Measurements from ENCODE around the gene PES1.
"Not testable (repeated sequence)": the region's sequence is repeated elsewhere in the genome, so short reads cannot be mapped to it uniquely, and the experiment has no call there.

Gene PES1

DNA sequence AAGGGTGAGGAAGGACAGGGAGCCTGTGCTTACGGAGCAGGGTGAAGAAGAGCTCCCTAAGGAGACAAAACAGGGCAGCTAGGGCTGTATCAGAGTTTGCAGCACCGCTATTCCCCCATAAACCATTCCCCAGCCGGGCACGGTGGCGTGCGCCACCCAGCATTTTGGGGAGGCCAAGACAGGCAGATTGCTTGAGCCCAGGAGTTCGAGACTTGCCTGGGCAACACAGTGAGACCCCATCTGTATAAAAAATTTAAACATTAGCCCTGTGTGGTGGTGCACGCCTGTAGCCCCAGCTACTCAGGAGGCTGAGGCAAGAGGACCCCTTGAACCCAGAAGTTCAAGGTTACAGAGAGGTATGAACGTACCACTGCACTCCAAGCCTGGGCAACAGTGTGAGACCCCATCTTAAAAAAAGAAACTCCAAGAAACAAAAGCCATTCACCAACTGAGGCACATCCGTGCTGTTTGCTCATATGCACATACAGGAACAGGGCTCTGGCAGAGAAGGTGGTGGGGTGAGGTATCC is 22.0 kb downstream of the PES1 start:
- H3K27ac Mint-ChIP-seq = no peak overlapping the region
- no peak overlapping the region for H3K4me3 Mint-ChIP-seq
- TF ChIP-seq, protein P1, sequence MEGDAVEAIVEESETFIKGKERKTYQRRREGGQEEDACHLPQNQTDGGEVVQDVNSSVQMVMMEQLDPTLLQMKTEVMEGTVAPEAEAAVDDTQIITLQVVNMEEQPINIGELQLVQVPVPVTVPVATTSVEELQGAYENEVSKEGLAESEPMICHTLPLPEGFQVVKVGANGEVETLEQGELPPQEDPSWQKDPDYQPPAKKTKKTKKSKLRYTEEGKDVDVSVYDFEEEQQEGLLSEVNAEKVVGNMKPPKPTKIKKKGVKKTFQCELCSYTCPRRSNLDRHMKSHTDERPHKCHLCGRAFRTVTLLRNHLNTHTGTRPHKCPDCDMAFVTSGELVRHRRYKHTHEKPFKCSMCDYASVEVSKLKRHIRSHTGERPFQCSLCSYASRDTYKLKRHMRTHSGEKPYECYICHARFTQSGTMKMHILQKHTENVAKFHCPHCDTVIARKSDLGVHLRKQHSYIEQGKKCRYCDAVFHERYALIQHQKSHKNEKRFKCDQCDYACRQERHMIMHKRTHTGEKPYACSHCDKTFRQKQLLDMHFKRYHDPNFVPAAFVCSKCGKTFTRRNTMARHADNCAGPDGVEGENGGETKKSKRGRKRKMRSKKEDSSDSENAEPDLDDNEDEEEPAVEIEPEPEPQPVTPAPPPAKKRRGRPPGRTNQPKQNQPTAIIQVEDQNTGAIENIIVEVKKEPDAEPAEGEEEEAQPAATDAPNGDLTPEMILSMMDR (IDR thresholded peaks at IDR 0.05; ENCODE audit: unreplicated experiment in 3 of 3) = no peak
- H3K9me3 Mint-ChIP-seq = no peaks in the 10 kb centered on the region
- peaks cover 37% of the 10 kb centered on the region for H3K27me3 Mint-ChIP-seq (ENCODE audit: low read depth)
- peaks cover 9% of the 10 kb centered on the region for H3K4me1 Mint-ChIP-seq
- no peaks in the 10 kb centered on the region for H3K36me3 Mint-ChIP-seq (ENCODE audit: low read depth)

DNA sequence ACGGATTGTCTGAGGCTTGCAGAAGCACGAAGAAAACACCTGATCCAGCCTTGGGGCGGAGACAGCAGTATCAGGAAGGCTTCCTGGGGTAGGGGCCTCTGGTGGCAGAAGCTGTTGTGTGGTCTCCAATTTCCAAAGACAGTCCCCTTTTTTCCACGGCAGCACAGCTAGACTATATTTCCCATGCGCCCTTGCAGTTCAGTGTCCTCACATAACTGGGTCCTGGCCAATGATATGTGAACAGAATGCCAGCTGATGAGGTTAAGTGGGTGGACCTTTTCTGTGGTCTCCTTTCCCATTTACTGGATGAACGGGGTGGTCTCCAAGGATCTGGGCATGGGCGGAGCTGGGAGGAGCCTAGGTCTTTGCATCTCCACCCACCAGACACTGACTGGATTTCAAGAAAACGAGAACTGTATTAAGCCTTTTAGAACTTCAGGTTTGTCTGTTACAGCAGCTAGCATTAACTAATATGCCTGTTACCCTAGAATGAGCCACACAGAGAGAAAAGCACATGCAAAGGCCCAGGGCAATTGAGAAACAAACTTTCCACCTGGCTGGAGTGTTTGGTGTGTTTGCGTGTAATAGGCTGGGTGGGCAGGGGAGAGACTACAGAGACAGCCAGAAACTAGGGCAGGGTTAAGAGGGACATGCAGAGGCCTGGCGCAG is 23.4 kb downstream of the PES1 start:
- no peak overlapping the region for H3K4me3 Mint-ChIP-seq
- peaks cover 2% of the 10 kb centered on the region for H3K4me1 Mint-ChIP-seq
- H3K27me3 Mint-ChIP-seq (ENCODE audit: low read depth) = peaks cover 32% of the 10 kb centered on the region
- TF ChIP-seq, protein P1 (IDR thresholded peaks at IDR 0.05; ENCODE audit: unreplicated experiment in 3 of 3) = no peak
- H3K9me3 Mint-ChIP-seq = no peaks in the 10 kb centered on the region
- no peak overlapping the region for H3K27ac Mint-ChIP-seq
- no peaks in the 10 kb centered on the region for H3K36me3 Mint-ChIP-seq (ENCODE audit: low read depth)

DNA sequence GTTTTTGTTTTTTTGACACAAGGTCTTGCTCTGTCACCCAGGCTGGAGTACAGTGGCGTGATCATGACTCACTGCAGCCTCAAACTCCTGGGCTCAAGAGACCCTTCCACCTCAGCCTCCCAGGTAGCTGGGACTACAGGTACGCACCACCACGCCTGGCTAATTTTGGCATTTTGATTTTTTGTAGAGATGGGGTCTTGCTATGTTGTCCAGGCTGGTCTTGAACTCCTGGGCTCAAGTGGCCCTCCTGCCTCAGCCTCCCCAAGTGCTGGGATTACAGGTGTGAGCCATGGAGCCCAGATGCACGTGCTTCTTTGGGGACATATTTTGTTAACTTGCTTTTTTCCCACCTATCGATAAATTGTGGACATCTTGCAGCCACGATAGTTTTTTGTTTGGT is 24.4 kb downstream of the PES1 start:
- H3K4me3 Mint-ChIP-seq; H3K9me3 Mint-ChIP-seq; H3K4me1 Mint-ChIP-seq; H3K27ac Mint-ChIP-seq; H3K36me3 Mint-ChIP-seq (ENCODE audit: low read depth): not testable (repeated sequence)
- H3K27me3 Mint-ChIP-seq (ENCODE audit: low read depth) = peaks cover 24% of the 10 kb centered on the region

DNA sequence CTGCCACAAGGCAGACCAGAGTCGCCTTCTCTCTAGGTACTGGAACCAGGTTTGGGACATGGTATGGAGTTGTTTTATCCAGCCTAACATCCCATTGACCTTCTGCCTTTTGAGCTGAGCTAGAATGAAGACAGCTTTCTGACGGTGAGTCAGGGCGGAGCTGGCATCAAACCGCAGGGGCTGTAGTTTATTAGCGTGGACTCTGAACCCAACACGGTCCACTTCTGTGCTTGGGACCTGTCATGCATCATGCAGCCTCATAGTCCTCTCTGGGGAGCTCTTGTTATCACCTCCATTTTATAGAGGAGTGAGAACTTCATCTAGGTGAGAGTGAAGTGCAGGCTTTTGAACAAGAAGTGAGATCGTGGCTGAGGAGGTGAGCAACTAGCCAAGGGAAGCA is 25.6 kb downstream of the PES1 start:
- H3K36me3 Mint-ChIP-seq (ENCODE audit: low read depth) = no peaks in the 10 kb centered on the region
- H3K4me3 Mint-ChIP-seq = no peak overlapping the region
- peaks cover 20% of the 10 kb centered on the region for H3K27me3 Mint-ChIP-seq (ENCODE audit: low read depth)
- no peaks in the 10 kb centered on the region for H3K4me1 Mint-ChIP-seq
- TF ChIP-seq, protein P1 (IDR thresholded peaks at IDR 0.05; ENCODE audit: unreplicated experiment in 3 of 3) = no peak
- no peaks in the 10 kb centered on the region for H3K9me3 Mint-ChIP-seq
- peak overlapping the region in 2 of 3 experiments; percentile 39 to 83 for H3K27ac Mint-ChIP-seq

DNA sequence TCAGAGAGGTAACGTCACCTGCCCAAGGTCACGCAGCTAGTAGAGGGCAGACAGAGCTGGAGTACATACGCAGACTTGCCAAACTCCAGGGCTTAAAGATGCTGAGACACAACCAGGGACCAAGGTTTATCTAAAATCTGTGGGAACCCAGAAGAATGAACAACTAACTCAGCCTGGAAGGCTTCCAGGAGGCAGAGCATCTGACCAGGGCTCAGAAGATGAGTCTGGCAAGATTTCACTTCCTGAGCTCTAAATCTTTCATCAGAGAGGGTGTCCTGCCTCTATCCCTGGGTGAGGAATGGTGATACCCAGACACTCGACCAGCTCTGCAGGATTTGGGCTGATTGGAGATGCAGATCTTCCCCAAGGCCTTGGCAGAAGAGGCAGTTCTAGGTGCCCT is 26.4 kb downstream of the PES1 start:
- no peak overlapping the region for H3K27ac Mint-ChIP-seq

DNA sequence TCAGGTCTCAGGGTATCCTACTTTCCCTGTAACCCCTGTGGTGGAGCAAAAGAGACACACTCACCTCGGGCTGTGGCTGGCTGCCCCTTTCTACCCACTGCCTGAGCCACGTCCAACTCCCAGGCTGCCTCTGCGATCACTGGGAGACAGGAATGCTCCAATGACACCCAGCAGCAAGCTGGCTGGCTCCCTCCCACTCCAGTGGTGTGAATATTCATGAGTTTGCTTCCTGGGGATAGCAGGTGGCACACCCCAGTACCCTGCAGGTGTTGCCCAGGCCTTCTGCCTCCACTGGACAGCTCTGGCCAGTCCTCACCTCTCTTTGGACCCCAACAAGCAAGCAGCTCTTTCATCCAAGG is 27.0 kb downstream of the PES1 start:
- Mint-ChIP-seq H3K4me1 (no peaks in the 10 kb centered on the region), H3K9me3 (no peaks in the 10 kb centered on the region), H3K36me3 (ENCODE audit: low read depth) (no peaks in the 10 kb centered on the region), H3K27ac (peak overlapping the region in 1 of 3 experiments; percentile 58), H3K4me3 (no peak overlapping the region), H3K27me3 (ENCODE audit: low read depth) (peaks cover 22% of the 10 kb centered on the region)
- TF ChIP-seq, protein P1 (IDR thresholded peaks at IDR 0.05; ENCODE audit: unreplicated experiment in 3 of 3) = no peak

More for the DNA sequence above, 26.4 kb downstream of the PES1 start:
- no peaks in the 10 kb centered on the region for H3K9me3 Mint-ChIP-seq
- TF ChIP-seq, protein P1 (IDR thresholded peaks at IDR 0.05; ENCODE audit: unreplicated experiment in 3 of 3) = no peak
- H3K4me3 Mint-ChIP-seq = no peak overlapping the region
- no peaks in the 10 kb centered on the region for H3K4me1 Mint-ChIP-seq
- H3K27me3 Mint-ChIP-seq (ENCODE audit: low read depth) = peaks cover 24% of the 10 kb centered on the region
- no peaks in the 10 kb centered on the region for H3K36me3 Mint-ChIP-seq (ENCODE audit: low read depth)

All from nephron (organoid).